Activated CD4-positive, CD25-positive, alpha-beta regulatory T cell treated with anti-CD3 and anti-CD28 coated beads, Interleukin-2, amount 50 U/mL, for 16 hours (primary cell): ENCODE measurements around the gene SIPA1L3.
"Not testable (repeated sequence)": the region's sequence is repeated elsewhere in the genome, so short reads cannot be mapped to it uniquely, and the experiment has no call there.

Experiments
- DNase-seq: peaks from one replicate; pipeline ENCODE4 v3.0.0-alpha.2; 2020; ENCODE audit warnings: low read depth, low spot score

The SIPA1L3 gene

DNA sequence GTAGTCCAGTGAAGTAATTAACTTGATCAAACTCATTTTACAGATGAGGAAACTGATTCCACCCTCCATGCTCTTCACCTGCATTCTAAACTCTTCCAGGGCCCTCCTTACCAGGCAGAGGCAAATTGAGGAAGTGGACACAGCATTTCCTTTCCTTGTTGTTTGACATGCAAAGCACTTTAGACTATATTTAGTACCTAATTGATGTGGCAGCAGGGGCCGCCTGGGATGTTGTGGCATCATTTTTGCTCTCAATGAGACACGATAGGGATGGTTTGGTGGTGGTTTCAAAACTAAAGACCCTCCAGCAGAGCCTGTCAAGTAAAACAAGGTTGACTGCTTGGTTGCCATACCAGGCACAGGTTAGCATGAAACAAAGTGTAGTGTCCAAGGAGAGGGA, 7.9 kb downstream of the SIPA1L3 start:
- DNase-seq = no peak

GRCh38 chr19:37920591-37921450, 13.8 kb downstream of the SIPA1L3 start:
- DNase-seq = no peak

DNA sequence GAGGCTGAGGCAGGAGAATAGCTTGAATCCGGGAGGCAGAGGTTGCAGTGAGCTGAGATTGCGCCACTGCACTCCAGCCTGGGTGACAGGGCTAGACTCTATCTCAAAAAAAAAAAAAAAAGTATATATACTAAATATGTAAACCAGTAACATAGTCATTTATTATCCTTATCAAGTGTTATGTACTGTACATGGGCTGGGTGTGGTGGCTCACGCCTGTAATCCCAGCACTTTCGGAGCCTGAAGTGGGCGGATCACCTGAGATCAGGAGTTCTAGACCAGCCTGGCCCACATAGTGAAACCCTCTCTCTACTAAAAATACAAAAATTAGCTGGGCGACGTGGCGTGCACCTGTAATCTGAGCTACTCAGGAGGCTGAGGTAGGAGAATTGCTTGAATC, 17.6 kb downstream of the SIPA1L3 start:
- not testable (repeated sequence) for DNase-seq

DNA sequence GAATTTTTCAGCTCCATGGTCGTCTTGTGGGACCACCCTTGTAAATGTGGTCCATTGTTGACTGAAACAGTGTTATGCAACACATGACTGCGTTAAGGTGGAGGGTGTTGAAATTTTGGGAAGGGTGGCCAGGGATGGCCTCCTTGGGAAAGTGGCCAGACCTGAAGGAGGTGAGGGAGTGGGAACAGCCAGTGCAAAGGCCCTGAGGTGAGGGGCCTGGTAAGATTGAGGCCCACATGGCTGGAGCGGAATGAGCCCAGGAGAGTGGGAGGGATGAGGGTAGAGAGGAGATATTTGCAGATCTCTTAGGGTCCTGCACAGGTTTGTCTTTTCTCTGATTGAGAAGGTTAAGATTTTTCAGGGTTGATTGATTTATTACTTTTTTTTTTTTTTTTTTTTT, 18.2 kb downstream of the SIPA1L3 start:
- DNase-seq = no peak

GRCh38 chr19:37926255-37926654, 19.2 kb downstream of the SIPA1L3 start:
- no peak for DNase-seq

DNA sequence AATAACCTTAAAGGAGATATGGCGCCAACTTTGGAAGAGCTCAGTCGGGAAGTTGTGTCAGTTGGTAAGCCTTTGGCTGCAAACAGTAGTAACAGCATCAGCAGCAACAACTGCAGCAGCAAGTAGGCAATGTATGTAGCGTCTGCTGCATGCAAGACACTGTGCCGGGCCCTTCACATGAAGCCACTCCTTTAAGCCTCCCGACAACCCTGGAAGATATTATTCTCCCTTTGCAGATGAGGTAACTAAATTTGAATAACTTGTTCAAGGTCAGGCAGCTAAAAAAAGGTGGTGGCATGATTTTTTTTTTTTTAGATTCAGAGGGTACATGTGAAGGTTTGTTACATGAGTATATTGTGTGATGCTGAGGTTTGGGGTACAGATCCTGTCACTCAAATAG, 19.7 kb downstream of the SIPA1L3 start:
- no peak for DNase-seq

DNA sequence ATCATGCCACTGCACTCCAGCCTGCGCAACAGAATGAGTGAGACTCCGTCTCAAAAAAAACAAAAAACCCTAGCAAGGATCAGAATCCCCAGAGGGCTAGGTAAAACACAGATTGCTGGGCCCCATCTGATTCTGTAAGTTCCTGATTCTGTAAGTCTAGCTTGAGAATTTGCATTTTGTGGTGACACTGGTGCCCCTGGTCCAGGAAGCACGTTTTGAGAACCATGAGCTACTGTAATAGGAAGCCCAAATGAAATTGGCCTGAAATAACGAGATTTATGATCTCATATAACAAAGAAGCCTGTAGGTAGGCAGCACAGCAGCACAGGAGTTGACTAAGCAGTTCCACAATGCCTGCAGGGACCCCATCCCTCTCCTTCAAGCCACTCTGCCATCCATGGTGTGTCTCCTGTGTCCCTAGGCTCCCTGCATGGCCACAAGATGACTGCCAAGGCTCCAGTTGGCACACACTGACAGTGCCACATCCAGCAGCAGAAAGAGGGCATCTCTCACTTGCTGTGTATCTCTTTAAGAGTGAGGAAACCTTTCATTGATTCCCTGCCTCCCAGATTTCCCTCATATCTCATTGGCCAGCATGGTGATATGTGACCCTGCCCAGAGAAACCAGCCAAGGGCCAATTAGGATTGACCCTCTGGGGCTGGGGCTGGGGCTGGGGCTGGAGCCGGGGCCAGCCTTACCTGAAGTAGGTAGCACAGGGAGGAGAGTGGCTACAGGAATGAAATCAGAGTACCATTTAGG, 21.7 kb downstream of the SIPA1L3 start:
- DNase-seq = no peak

- DNase-seq = no peak
These were observed 22.4 kb downstream of the SIPA1L3 start for GRCh38 chr19:37929355-37929923.

GRCh38 chr19:37930416-37930815, 23.4 kb downstream of the SIPA1L3 start:
- DNase-seq = no peak

- DNase-seq = no peak
These were observed 25.1 kb downstream of the SIPA1L3 start for GRCh38 chr19:37931881-37932655.

DNA sequence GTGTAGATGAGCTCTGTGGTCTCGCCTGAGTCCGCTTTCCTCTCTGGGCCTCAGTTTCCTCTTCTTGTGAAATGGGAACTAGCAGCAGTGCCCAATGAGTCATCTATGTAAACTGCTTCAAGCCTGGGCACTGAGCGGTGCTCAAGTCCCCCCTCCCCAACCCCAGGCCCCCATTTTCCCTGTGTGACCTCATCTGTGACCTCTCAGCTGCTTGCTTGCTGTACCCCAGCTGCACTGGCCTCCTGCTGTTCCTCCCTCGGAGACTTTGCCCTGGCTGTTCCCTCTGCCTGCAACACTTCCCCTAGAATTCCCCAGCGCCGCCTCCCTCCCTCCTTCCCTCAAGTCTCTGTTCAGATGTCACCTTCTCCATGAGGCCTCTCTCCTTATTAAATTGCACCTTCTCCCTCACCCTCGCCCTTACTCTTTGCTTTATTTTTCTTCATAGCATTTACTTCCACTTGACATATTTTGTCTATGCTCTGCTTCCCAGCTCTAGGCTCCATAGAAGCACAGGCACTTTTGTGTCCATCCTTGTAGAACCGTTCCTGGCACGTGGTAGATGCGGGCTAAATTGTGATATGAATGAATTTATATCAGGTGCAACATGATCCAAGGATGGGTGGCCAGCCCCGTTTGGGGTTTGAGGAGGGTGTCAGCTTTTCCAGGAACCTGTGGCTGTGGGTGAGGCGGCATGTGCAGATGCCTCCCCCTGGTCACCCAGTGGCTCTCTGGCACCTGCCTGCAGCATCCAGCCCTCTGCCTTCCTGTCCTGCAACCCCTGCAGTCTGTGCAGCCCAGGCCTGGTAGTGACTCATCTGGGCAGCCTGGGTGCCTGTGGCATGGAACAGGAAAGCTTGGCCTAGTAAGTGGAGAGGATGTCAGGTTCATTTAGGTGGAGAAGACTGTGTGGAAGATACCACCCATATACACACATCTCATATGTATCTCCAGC, 26.3 kb downstream of the SIPA1L3 start:
- no peak for DNase-seq

GRCh38 chr19:37933937-37934358, 26.9 kb downstream of the SIPA1L3 start:
- no peak for DNase-seq

- no peak for DNase-seq
These were observed 28.3 kb downstream of the SIPA1L3 start for GRCh38 chr19:37935341-37935740.

DNA sequence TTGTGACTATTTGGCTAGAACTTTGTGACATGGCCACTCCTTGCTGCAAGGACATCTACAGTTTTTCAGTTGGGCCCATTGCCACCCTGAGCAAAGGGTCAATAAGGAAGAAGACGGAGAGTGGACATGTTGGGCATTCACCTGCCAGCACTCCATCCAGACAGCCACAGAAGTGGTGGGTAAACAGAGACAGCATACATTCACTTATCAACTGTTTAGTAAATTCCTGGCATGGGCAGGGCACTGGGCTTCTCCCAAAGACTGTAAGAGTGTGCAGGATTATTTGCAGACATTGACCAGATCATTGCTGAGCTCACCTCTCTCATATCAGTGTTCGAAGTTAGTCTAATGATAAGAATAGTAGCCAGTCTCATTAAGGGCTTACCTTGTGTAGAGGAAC, 29.2 kb downstream of the SIPA1L3 start:
- DNase-seq = no peak

GRCh38 chr19:37936886-37937285, 29.9 kb downstream of the SIPA1L3 start:
- DNase-seq = no peak

DNA sequence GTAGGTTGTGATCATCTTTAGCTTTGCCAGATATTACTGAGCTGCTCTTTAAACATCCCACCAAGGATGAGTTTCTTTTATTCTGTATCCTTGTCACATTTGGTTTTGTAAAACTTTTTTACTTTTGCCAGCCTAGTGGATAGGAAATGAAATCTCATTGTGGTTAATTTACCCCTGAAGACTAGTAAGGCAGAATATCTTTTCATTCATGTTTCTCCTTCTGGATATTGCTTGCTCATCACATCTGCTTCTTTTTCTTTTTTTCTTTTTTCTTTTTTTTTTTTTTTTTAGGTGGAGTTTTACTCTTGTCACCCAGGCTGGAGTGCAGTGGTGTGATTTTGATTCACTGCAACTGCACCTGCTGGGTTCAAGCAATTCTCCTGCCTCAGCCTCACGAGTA, 31.3 kb downstream of the SIPA1L3 start:
- DNase-seq = no peak

DNA sequence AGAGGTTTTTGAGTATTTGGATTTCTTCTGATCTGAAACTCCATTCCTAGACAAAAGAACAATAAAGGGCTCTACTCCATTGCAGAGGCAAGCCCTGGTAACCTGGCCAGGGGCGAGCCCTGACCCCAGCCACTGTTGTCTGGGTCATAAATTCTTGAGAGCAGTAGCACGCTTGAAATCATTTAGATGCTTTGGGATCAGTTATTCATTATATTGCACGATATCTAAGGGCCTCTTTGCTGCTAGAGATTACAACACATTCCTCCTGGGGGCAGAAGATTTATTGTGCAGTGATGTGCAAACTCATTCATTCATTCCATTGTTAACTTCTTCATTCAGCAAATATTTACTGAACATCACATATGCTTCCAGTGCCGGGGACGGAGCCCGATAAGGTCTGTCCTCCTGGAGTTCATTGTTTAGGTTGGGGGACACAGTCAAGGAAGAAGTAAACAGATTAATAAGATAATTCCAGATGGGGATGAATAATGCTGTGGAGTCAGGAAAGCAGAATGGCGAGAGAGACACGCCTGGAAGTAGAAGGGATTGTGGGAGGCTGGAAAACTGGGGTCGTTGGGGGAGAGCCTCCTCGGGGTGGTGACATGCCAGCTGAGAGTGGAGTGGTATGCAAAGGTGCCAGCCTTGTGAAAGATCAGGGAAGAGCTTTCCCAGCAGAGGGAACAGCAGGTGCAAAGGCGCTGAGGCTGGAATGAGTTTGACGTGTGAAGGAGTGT, 34.9 kb downstream of the SIPA1L3 start:
- DNase-seq = no peak

DNA sequence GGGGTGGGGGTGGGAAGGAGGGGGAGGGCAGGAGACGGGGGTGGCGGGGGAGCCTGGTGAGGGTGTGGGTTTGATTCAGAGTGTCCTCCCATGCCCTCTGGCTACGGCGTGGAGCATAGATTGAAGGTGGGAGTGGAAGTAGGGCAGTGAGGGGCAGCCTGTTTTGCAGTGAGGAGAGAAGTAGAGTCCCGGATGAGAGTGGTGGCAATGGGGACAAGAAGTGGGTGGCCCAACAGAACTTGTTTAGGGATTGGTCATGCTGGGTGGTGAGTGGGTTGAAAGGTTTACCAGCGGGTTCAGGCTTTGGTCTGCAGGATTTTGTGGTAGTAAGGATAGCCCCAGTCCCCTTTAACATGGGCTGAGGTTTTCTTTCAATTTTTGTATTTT, 35.5 kb downstream of the SIPA1L3 start:
- no peak for DNase-seq

- DNase-seq = no peak
These were observed 36.5 kb downstream of the SIPA1L3 start for GRCh38 chr19:37943480-37943879.

- DNase-seq = no peak
These were observed 39.1 kb downstream of the SIPA1L3 start for GRCh38 chr19:37946132-37946531.
